RWPE2 (cell line): Measurements from ENCODE around the gene PGBD5.

ENCODE experiments used
- ATAC-seq: fragments of 200-7000 bp; cut with Tn5 transposase; 3 replicates; pipeline ENCODE4 v1.9.1; 2021; ENCODE audit warnings: low read depth
- DNase-seq: peaks from one replicate; pipeline ENCODE4 v3.0.0-alpha.2; 2020; ENCODE audit warnings: low spot score
- H3K27ac ChIP-seq: fragments of 450-650 bp; 2 replicates; pipeline ENCODE4 v1.5.1; 2017; ENCODE audit warnings: mild to moderate bottlenecking; ENCODE audit not compliant: poor library complexity, severe bottlenecking
- H3K27me3 ChIP-seq: fragments of 250-450 bp; sonication (Bioruptor Pico); 2 replicates; pipeline ENCODE4 v1.5.1; 2021; ENCODE audit warnings: mild to moderate bottlenecking, moderate library complexity; ENCODE audit not compliant: insufficient read depth, poor library complexity, severe bottlenecking
- H3K36me3 ChIP-seq: fragments of 250-450 bp; sonication (Bioruptor Pico); 2 replicates; pipeline ENCODE4 v1.5.1; 2020; ENCODE audit warnings: low read depth, mild to moderate bottlenecking, moderate library complexity
- H3K4me1 ChIP-seq: fragments of 250-450 bp; sonication (Bioruptor Pico); 2 replicates; pipeline ENCODE4 v1.5.1; 2021; ENCODE audit warnings: mild to moderate bottlenecking, moderate library complexity; ENCODE audit not compliant: insufficient read depth, poor library complexity, severe bottlenecking
- H3K4me3 ChIP-seq: fragments of 250-450 bp; sonication (Bioruptor Pico); 2 replicates; pipeline ENCODE4 v1.5.1; 2021; ENCODE audit warnings: mild to moderate bottlenecking, moderate library complexity; ENCODE audit not compliant: severe bottlenecking
- H3K9me3 ChIP-seq: fragments of 250-450 bp; sonication (Bioruptor Pico); 2 replicates; pipeline ENCODE4 v1.5.1; 2021; ENCODE audit warnings: mild to moderate bottlenecking, moderate library complexity; ENCODE audit not compliant: severe bottlenecking
- CTCF ChIP-seq: fragments of 450-650 bp; IDR thresholded peaks from one replicate; pipeline ENCODE4 v1.5.1; 2017; ENCODE audit warnings: mild to moderate bottlenecking, moderate library complexity; ENCODE audit not compliant: poor library complexity, severe bottlenecking

PGBD5 gene

GRCh38 chr1:230456478-230456877 is 30.3 kb upstream of the PGBD5 start:
- Histone ChIP-seq H3K27me3 (no peaks in the 10 kb centered on the region), H3K4me1 (peaks cover 17% of the 10 kb centered on the region)

GRCh38 chr1:230455291-230455690 is 29.2 kb upstream of the PGBD5 start:
- DNase-seq: no peak
- Histone ChIP-seq H3K36me3 (no peaks in the 10 kb centered on the region), H3K27ac (no peak overlapping the region), H3K4me1 (peaks cover 17% of the 10 kb centered on the region), H3K9me3 (no peaks in the 10 kb centered on the region), H3K27me3 (no peaks in the 10 kb centered on the region), H3K4me3 (no peak overlapping the region)
- ATAC-seq: no peak
- no peak for TF ChIP-seq CTCF

More at GRCh38 chr1:230456478-230456877, 30.3 kb upstream of the PGBD5 start:
- Histone ChIP-seq H3K4me3 (no peak overlapping the region), H3K27ac (no peak overlapping the region), H3K36me3 (no peaks in the 10 kb centered on the region), H3K9me3 (no peaks in the 10 kb centered on the region)
- DNase-seq: no peak
- TF ChIP-seq CTCF: no peak
- ATAC-seq: no peak

- Histone ChIP-seq H3K27me3 (no peaks in the 10 kb centered on the region), H3K27ac (no peak overlapping the region), H3K36me3 (no peaks in the 10 kb centered on the region), H3K4me3 (no peak overlapping the region), H3K4me1 (peaks cover 3% of the 10 kb centered on the region), H3K9me3 (no peaks in the 10 kb centered on the region)
- ATAC-seq: no peak
- no peak for TF ChIP-seq CTCF
- no peak for DNase-seq
These were observed 27.2 kb upstream of the PGBD5 start for GRCh38 chr1:230453377-230453776.

- no peak for DNase-seq
- Histone ChIP-seq H3K27ac (no peak overlapping the region), H3K36me3 (no peaks in the 10 kb centered on the region), H3K4me3 (no peak overlapping the region), H3K9me3 (no peaks in the 10 kb centered on the region), H3K27me3 (no peaks in the 10 kb centered on the region), H3K4me1 (no peaks in the 10 kb centered on the region)
- no peak for ATAC-seq
- no peak for TF ChIP-seq CTCF
These were observed 15.3 kb upstream of the PGBD5 start for GRCh38 chr1:230441183-230442029.

GRCh38 chr1:230435108-230435507 is 9.0 kb upstream of the PGBD5 start:
- no peaks in the 10 kb centered on the region for H3K4me1 ChIP-seq
- no peaks in the 10 kb centered on the region for H3K27me3 ChIP-seq
- no peak for TF ChIP-seq CTCF
- no peak for ATAC-seq
- H3K27ac ChIP-seq: no peak overlapping the region
- H3K4me3 ChIP-seq: no peak overlapping the region
- H3K36me3 ChIP-seq: no peaks in the 10 kb centered on the region
- no peak for DNase-seq
- H3K9me3 ChIP-seq: no peaks in the 10 kb centered on the region
